Fibroblast of mammary gland (primary cell): ENCODE data around the gene NR2C1.
"Not testable (repeated sequence)": the region's sequence is repeated elsewhere in the genome, so short reads cannot be mapped to it uniquely, and the experiment has no call there.

Source experiments
- DNase-seq: peaks from one replicate; pipeline ENCODE4 v3.0.0-alpha.2; 2010; ENCODE audit warnings: low read depth
- H3K4me3 ChIP-seq: 2 replicates; pipeline ENCODE4 v1.5.1; 2011; ENCODE audit warnings: low read depth, mild to moderate bottlenecking, low read length, moderate library complexity; ENCODE audit not compliant: control insufficient read depth
- CTCF ChIP-seq: conservative IDR thresholded peaks from 2 replicates; pipeline ENCODE4 v1.5.1; 2011; ENCODE audit warnings: low read depth, low read length, inconsistent platforms; ENCODE audit not compliant: control insufficient read depth, insufficient read depth

NR2C1 gene

GRCh38 chr12:95100264-95101190 is 27.1 kb upstream of the NR2C1 start:
- no peak for TF ChIP-seq CTCF
- no peak for DNase-seq
- H3K4me3 ChIP-seq, result no peak overlapping the region

- DNase-seq, result no peak
- TF ChIP-seq CTCF, result no peak
- no peak overlapping the region for H3K4me3 ChIP-seq
Observed at GRCh38 chr12:95099270-95099790, 25.9 kb upstream of the NR2C1 start.

GRCh38 chr12:95096852-95097251 is 23.4 kb upstream of the NR2C1 start:
- H3K4me3 ChIP-seq, result no peak overlapping the region
- DNase-seq, result peak; percentile 36
- TF ChIP-seq CTCF, result no peak

- H3K4me3 ChIP-seq, result no peak overlapping the region
- no peak for DNase-seq
- TF ChIP-seq CTCF, result no peak
Observed at GRCh38 chr12:95096378-95096777, 23.0 kb upstream of the NR2C1 start.

GRCh38 chr12:95095866-95096265 is 22.4 kb upstream of the NR2C1 start:
- not testable (repeated sequence) for DNase-seq, H3K4me3 ChIP-seq

GRCh38 chr12:95089462-95089861 is 16.0 kb upstream of the NR2C1 start:
- TF ChIP-seq CTCF, result no peak
- H3K4me3 ChIP-seq, result no peak overlapping the region
- no peak for DNase-seq

GRCh38 chr12:95088379-95088778 is 15.0 kb upstream of the NR2C1 start:
- DNase-seq, result no peak
- no peak for TF ChIP-seq CTCF
- H3K4me3 ChIP-seq, result no peak overlapping the region
